ENCODE results near the gene APBA3.

Gene APBA3

GRCh38 chr19:3753631-3754410, 7.7 kb downstream of the APBA3 start:
- DNase-seq (ENCODE audit: insufficient read length, low spot score) (no peak), FAIRE-seq (no peak)

GRCh38 chr19:3752492-3752891, 9.0 kb downstream of the APBA3 start:
- DNase-seq (ENCODE audit: insufficient read length, low spot score), result no peak
- no peak for FAIRE-seq

GRCh38 chr19:3751236-3751635, 10.3 kb downstream of the APBA3 start:
- FAIRE-seq, result no peak

GRCh38 chr19:3750211-3750610, 11.3 kb downstream of the APBA3 start:
- FAIRE-seq (no peak), DNase-seq (ENCODE audit: insufficient read length, low spot score) (no peak)

More at GRCh38 chr19:3751236-3751635, 10.3 kb downstream of the APBA3 start:
- no peak for DNase-seq (ENCODE audit: insufficient read length, low spot score)

GRCh38 chr19:3748965-3749364, 12.5 kb downstream of the APBA3 start:
- FAIRE-seq (no peak), DNase-seq (ENCODE audit: insufficient read length, low spot score) (no peak)

- DNase-seq (ENCODE audit: insufficient read length, low spot score) (no peak), FAIRE-seq (no peak)
Measured at GRCh38 chr19:3746371-3747056, 15.0 kb downstream of the APBA3 start.

- FAIRE-seq (no peak), DNase-seq (ENCODE audit: insufficient read length, low spot score) (no peak)
Measured at GRCh38 chr19:3745363-3746045, 16.0 kb downstream of the APBA3 start.

GRCh38 chr19:3743486-3743885, 18.0 kb downstream of the APBA3 start:
- FAIRE-seq, result no peak

GRCh38 chr19:3740431-3740830, 21.1 kb downstream of the APBA3 start:
- FAIRE-seq, result no peak
- DNase-seq (ENCODE audit: insufficient read length, low spot score), result no peak

More at GRCh38 chr19:3743486-3743885, 18.0 kb downstream of the APBA3 start:
- no peak for DNase-seq (ENCODE audit: insufficient read length, low spot score)

GRCh38 chr19:3738477-3739220, 22.8 kb downstream of the APBA3 start:
- no peak for FAIRE-seq

GRCh38 chr19:3737487-3738205, 23.8 kb downstream of the APBA3 start:
- no peak for FAIRE-seq
- no peak for DNase-seq (ENCODE audit: insufficient read length, low spot score)

More at GRCh38 chr19:3738477-3739220, 22.8 kb downstream of the APBA3 start:
- DNase-seq (ENCODE audit: insufficient read length, low spot score), result no peak

- no peak for DNase-seq (ENCODE audit: insufficient read length, low spot score)
- FAIRE-seq, result no peak
Measured at GRCh38 chr19:3736106-3736724, 25.3 kb downstream of the APBA3 start.

GRCh38 chr19:3734310-3734600, 27.2 kb downstream of the APBA3 start:
- DNase-seq (ENCODE audit: insufficient read length, low spot score) (no peak), FAIRE-seq (no peak)

- no peak for DNase-seq (ENCODE audit: insufficient read length, low spot score)
Measured at GRCh38 chr19:3733549-3734309, 27.8 kb downstream of the APBA3 start.

GRCh38 chr19:3732108-3732507, 29.4 kb downstream of the APBA3 start:
- DNase-seq (ENCODE audit: insufficient read length, low spot score), result no peak

More at GRCh38 chr19:3733549-3734309, 27.8 kb downstream of the APBA3 start:
- FAIRE-seq, result no peak

GRCh38 chr19:3730457-3730958, 31.0 kb downstream of the APBA3 start:
- DNase-seq (ENCODE audit: insufficient read length, low spot score), result no peak
- no peak for FAIRE-seq

More at GRCh38 chr19:3732108-3732507, 29.4 kb downstream of the APBA3 start:
- FAIRE-seq, result no peak

- DNase-seq (ENCODE audit: insufficient read length, low spot score), result no peak
- no peak for FAIRE-seq
Measured at GRCh38 chr19:3725640-3726310, 35.7 kb downstream of the APBA3 start.

GRCh38 chr19:3725121-3725520, 36.4 kb downstream of the APBA3 start:
- no peak for FAIRE-seq

More at GRCh38 chr19:3725121-3725520, 36.4 kb downstream of the APBA3 start:
- no peak for DNase-seq (ENCODE audit: insufficient read length, low spot score)
